ENCODE results near the gene MCCD1. TPM values are rescaled to one million over a fixed set of nuclear protein-coding genes. Genes with fewer than 3 reads are reported as not detected.

Gene MCCD1
- total and polyA plus RNA-seq, 2 experiments from 2014 or later: not detected

DNA sequence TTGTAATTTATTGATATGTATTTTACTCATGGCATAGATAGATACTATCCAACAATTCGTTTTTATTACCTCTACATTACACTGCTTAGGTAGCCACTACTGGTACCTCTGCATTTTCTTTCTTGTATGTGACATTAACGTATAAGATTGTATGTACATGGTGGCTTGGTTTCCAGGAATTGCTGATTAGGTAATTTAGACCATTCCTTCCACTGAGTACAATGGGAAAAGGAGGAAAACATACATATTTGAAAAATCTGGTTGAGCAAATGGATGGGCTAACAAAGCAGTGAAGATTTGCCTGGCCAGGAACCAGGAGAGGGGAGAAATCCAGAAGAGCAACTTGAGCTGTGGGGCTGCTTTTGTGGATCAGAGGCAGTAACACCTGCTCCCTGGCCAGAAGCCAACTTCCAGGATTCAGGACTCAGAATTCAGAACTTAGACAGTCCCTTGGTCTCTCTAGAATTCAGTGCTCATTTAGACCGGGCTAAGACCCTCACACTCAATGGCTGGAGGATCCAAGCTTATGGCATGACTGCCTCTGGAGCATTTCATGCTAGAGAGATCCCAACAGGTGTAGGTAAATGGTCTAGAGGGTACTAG lies 48.7 kb upstream of the MCCD1 start:
- Histone ChIP-seq H3K4me3 (no peak overlapping the region), H3K4me1 (ENCODE audit: insufficient read depth) (no peaks in the 10 kb centered on the region), H3K4me2 (no peak overlapping the region), H2AFZ (no peak overlapping the region), H4K20me1 (replicated peaks; ENCODE audit: insufficient read depth) (no peaks in the 10 kb centered on the region), H3K27ac (ENCODE audit: low read depth) (no peak overlapping the region), H3F3A (replicated peaks; ENCODE audit: low read depth) (no peaks in the 10 kb centered on the region), H3K9me2 (ENCODE audit: insufficient read depth) (no peaks in the 10 kb centered on the region), H3K79me2 (replicated peaks; ENCODE audit: insufficient read depth) (no peaks in the 10 kb centered on the region), H3K36me3 (ENCODE audit: insufficient read depth) (no peaks in the 10 kb centered on the region), H3K27me3 (ENCODE audit: insufficient read depth) (no peaks in the 10 kb centered on the region)
- no peaks in the 10 kb centered on the region; the same call in 2 of the 3 replicates for H3K4me1 Mint-ChIP-seq
- H3K27me3 Mint-ChIP-seq (ENCODE audit: insufficient read depth, low read depth, poor library complexity): peaks cover 4% of the 10 kb centered on the region
- no peaks in the 10 kb centered on the region for H3K9me3 Mint-ChIP-seq
- H3K27ac Mint-ChIP-seq: no peak overlapping the region
- ATAC-seq: no peak
- H3K4me3 Mint-ChIP-seq: no peak overlapping the region
- no peaks in the 10 kb centered on the region for H3K36me3 Mint-ChIP-seq (ENCODE audit: low read depth)
- TF ChIP-seq, protein P1, sequence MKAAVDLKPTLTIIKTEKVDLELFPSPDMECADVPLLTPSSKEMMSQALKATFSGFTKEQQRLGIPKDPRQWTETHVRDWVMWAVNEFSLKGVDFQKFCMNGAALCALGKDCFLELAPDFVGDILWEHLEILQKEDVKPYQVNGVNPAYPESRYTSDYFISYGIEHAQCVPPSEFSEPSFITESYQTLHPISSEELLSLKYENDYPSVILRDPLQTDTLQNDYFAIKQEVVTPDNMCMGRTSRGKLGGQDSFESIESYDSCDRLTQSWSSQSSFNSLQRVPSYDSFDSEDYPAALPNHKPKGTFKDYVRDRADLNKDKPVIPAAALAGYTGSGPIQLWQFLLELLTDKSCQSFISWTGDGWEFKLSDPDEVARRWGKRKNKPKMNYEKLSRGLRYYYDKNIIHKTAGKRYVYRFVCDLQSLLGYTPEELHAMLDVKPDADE (IDR thresholded peaks at IDR 0.05): no peak
- TF ChIP-seq EZH2phosphoT487 (IDR thresholded peaks at IDR 0.05; ENCODE audit: unreplicated experiment) (no peak), ZNF114 (CRISPR knock-in tag; IDR thresholded peaks at IDR 0.05) (no peak), NANOG (IDR thresholded peaks at IDR 0.05; ENCODE audit: borderline replicate concordance) (no peak)
- DNase-seq (ENCODE audit: low spot score): no peak

DNA sequence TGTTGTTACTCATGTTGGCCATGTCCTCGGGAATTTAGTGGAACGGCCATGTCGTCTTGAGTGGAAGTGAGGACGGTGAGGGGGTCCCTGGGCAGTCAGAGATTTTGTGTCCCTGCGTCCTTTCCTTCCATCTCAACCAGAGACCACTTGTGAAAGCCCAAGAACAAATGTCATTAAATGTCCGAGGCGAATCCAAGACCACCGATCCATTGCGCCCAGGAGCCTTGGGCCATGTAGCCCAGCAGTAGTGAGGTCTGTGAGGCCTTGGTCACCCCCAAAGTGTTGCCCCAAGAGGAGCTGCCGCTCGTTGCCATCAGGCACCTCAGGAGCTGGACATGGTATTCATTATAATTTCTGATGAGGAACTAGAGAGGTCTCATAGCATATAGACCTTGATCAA lies 48.2 kb upstream of the MCCD1 start:
- Mint-ChIP-seq H3K9me3 (no peaks in the 10 kb centered on the region), H3K4me1 (no peaks in the 10 kb centered on the region; the same call in 2 of the 3 replicates), H3K36me3 (ENCODE audit: low read depth) (no peaks in the 10 kb centered on the region), H3K27me3 (ENCODE audit: insufficient read depth, low read depth, poor library complexity) (peaks cover under 1% of the 10 kb centered on the region), H3K27ac (no peak overlapping the region), H3K4me3 (no peak overlapping the region)
- Histone ChIP-seq H3K79me2 (replicated peaks; ENCODE audit: insufficient read depth) (no peaks in the 10 kb centered on the region), H3K27me3 (ENCODE audit: insufficient read depth) (no peaks in the 10 kb centered on the region), H2AFZ (no peak overlapping the region), H3K9me2 (ENCODE audit: insufficient read depth) (no peaks in the 10 kb centered on the region), H3F3A (replicated peaks; ENCODE audit: low read depth) (no peaks in the 10 kb centered on the region), H3K4me3 (no peak overlapping the region), H3K27ac (ENCODE audit: low read depth) (no peak overlapping the region), H3K36me3 (ENCODE audit: insufficient read depth) (no peaks in the 10 kb centered on the region), H4K20me1 (replicated peaks; ENCODE audit: insufficient read depth) (no peaks in the 10 kb centered on the region), H3K4me2 (no peak overlapping the region), H3K4me1 (ENCODE audit: insufficient read depth) (no peaks in the 10 kb centered on the region)
- DNase-seq (ENCODE audit: low spot score): no peak
- ATAC-seq: no peak
- no peak for TF ChIP-seq ZNF114 (CRISPR knock-in tag; IDR thresholded peaks at IDR 0.05)
- TF ChIP-seq ZNF331 (CRISPR knock-in tag; IDR thresholded peaks at IDR 0.05; ENCODE audit: low read depth): no peak
- TF ChIP-seq EZH2phosphoT487 (IDR thresholded peaks at IDR 0.05; ENCODE audit: unreplicated experiment): no peak
- TF ChIP-seq JUNB (IDR thresholded peaks at IDR 0.05; ENCODE audit: unreplicated experiment): no peak
- TF ChIP-seq EZH2 (IDR thresholded peaks at IDR 0.05; ENCODE audit: low read depth, unreplicated experiment): no peak
- TF ChIP-seq, protein P1 (IDR thresholded peaks at IDR 0.05): no peak

DNA sequence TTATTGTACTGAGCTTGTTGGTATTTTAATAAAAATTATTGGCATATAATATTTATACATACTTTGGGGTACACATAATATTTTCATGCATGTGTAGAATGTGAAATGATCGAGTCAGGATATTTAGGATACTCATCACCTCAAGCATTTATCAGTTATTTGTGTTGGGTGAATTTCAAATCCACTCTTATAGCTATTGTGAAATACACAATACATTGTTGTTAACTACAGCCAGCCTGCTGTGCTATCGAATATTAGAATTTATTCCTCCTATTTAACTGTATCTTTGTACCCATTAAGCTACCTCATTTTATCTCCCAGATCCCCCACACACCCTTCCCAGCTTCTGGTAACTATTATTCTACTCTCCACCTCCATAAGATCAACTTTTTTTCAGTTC lies 45.4 kb upstream of the MCCD1 start:
- peaks cover 6% of the 10 kb centered on the region; the same call in 1 of the 3 replicates for H3K36me3 Mint-ChIP-seq (ENCODE audit: low read depth)
- DNase-seq (ENCODE audit: low spot score) (no peak), ATAC-seq (no peak)
- Histone ChIP-seq H3K36me3 (ENCODE audit: insufficient read depth) (no peaks in the 10 kb centered on the region), H3K27me3 (ENCODE audit: insufficient read depth) (no peaks in the 10 kb centered on the region), H4K20me1 (replicated peaks; ENCODE audit: insufficient read depth) (no peaks in the 10 kb centered on the region), H3F3A (replicated peaks; ENCODE audit: low read depth) (no peaks in the 10 kb centered on the region), H3K27ac (ENCODE audit: low read depth) (no peak overlapping the region), H3K4me2 (no peak overlapping the region), H3K4me3 (no peak overlapping the region), H3K79me2 (replicated peaks; ENCODE audit: insufficient read depth) (no peaks in the 10 kb centered on the region), H3K9me2 (ENCODE audit: insufficient read depth) (no peaks in the 10 kb centered on the region), H3K4me1 (ENCODE audit: insufficient read depth) (no peaks in the 10 kb centered on the region), H2AFZ (no peak overlapping the region)
- H3K9me3 Mint-ChIP-seq: peaks cover 7% of the 10 kb centered on the region
- peaks cover 6% of the 10 kb centered on the region for H3K4me1 Mint-ChIP-seq
- H3K27ac Mint-ChIP-seq: no peak overlapping the region
- no peak overlapping the region for H3K4me3 Mint-ChIP-seq
- H3K27me3 Mint-ChIP-seq (ENCODE audit: insufficient read depth, low read depth, poor library complexity): no peaks in the 10 kb centered on the region
- TF ChIP-seq CREB1 (CRISPR knock-in tag; IDR thresholded peaks at IDR 0.05; ENCODE audit: low read depth) (no peak), POLR2AphosphoS5 (IDR thresholded peaks at IDR 0.05; ENCODE audit: low read depth) (no peak), STAT1 (IDR thresholded peaks at IDR 0.05; ENCODE audit: unreplicated experiment) (no peak), ZNF331 (CRISPR knock-in tag; IDR thresholded peaks at IDR 0.05; ENCODE audit: low read depth) (no peak), JUNB (IDR thresholded peaks at IDR 0.05; ENCODE audit: unreplicated experiment) (no peak)
- TF ChIP-seq, protein P2, sequence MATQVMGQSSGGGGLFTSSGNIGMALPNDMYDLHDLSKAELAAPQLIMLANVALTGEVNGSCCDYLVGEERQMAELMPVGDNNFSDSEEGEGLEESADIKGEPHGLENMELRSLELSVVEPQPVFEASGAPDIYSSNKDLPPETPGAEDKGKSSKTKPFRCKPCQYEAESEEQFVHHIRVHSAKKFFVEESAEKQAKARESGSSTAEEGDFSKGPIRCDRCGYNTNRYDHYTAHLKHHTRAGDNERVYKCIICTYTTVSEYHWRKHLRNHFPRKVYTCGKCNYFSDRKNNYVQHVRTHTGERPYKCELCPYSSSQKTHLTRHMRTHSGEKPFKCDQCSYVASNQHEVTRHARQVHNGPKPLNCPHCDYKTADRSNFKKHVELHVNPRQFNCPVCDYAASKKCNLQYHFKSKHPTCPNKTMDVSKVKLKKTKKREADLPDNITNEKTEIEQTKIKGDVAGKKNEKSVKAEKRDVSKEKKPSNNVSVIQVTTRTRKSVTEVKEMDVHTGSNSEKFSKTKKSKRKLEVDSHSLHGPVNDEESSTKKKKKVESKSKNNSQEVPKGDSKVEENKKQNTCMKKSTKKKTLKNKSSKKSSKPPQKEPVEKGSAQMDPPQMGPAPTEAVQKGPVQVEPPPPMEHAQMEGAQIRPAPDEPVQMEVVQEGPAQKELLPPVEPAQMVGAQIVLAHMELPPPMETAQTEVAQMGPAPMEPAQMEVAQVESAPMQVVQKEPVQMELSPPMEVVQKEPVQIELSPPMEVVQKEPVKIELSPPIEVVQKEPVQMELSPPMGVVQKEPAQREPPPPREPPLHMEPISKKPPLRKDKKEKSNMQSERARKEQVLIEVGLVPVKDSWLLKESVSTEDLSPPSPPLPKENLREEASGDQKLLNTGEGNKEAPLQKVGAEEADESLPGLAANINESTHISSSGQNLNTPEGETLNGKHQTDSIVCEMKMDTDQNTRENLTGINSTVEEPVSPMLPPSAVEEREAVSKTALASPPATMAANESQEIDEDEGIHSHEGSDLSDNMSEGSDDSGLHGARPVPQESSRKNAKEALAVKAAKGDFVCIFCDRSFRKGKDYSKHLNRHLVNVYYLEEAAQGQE (IDR thresholded peaks at IDR 0.05; ENCODE audit: unreplicated experiment): no peak
- TF ChIP-seq, protein P1 (IDR thresholded peaks at IDR 0.05): no peak

Data from GM23338 (cell line).